GM19351 (cell line): ENCODE measurements around the gene KCNC4.

ENCODE experiments used
- ATAC-seq: cut with Tn5 transposase; IDR thresholded peaks from one replicate; pipeline ENCODE4 v1.9.1; 2021; ENCODE audit warnings: mild to moderate bottlenecking, moderate library complexity; ENCODE audit not compliant: unreplicated experiment

KCNC4 gene

GRCh38 chr1:110250749-110251148 is 40.6 kb downstream of the KCNC4 start:
- no peak for ATAC-seq

GRCh38 chr1:110253213-110253612 is 43.1 kb downstream of the KCNC4 start:
- ATAC-seq = no peak

- no peak for ATAC-seq
These were observed 44.7 kb downstream of the KCNC4 start for GRCh38 chr1:110254604-110255391.

- ATAC-seq = no peak
These were observed 45.3 kb downstream of the KCNC4 start for GRCh38 chr1:110255392-110255787.

- no peak for ATAC-seq
These were observed 48.6 kb downstream of the KCNC4 start for GRCh38 chr1:110258734-110259133.

- ATAC-seq = no peak
These were observed 49.7 kb downstream of the KCNC4 start for GRCh38 chr1:110259770-110260169.
